OCI-M2 (cell line): ENCODE results near the gene KRT79.
"Not testable (repeated sequence)": the region's sequence is repeated elsewhere in the genome, so short reads cannot be mapped to it uniquely, and the experiment has no call there.

Experiments used
- DNase-seq: peaks from one replicate; lab custom pipeline; 2025; ENCODE audit not compliant: unreplicated experiment; lab: John Stamatoyannopoulos, UW

The KRT79 gene

GRCh38 chr12:52861511-52861910 is 27.4 kb upstream of the KRT79 start:
- no peak for DNase-seq

- no peak for DNase-seq
These were observed 26.2 kb upstream of the KRT79 start for GRCh38 chr12:52860102-52860823.

GRCh38 chr12:52857500-52857899 is 23.4 kb upstream of the KRT79 start:
- no peak for DNase-seq

- DNase-seq, result no peak
These were observed 22.7 kb upstream of the KRT79 start for GRCh38 chr12:52856787-52857186.

- not testable (repeated sequence) for DNase-seq
These were observed 22.0 kb upstream of the KRT79 start for GRCh38 chr12:52856077-52856476.

GRCh38 chr12:52851787-52852186 is 17.7 kb upstream of the KRT79 start:
- no peak for DNase-seq

GRCh38 chr12:52850681-52851080 is 16.6 kb upstream of the KRT79 start:
- no peak for DNase-seq

GRCh38 chr12:52849511-52849910 is 15.4 kb upstream of the KRT79 start:
- DNase-seq, result no peak

GRCh38 chr12:52848661-52849255 is 14.6 kb upstream of the KRT79 start, which contains the start of gene KRT78:
Gene KRT78, minus strand, starts transcription at chr12:52848994. Its CDS starts 64 bp downstream, at chr12:52848930.
- DNase-seq, result no peak

- no peak for DNase-seq
These were observed 13.4 kb upstream of the KRT79 start for GRCh38 chr12:52847335-52848102.

GRCh38 chr12:52846356-52846970 is 12.4 kb upstream of the KRT79 start:
- DNase-seq, result no peak

- no peak for DNase-seq
These were observed 11.8 kb upstream of the KRT79 start for GRCh38 chr12:52845946-52846345.

- DNase-seq, result no peak
These were observed 10.3 kb upstream of the KRT79 start for GRCh38 chr12:52844386-52844785.

- no peak for DNase-seq
These were observed 5.5 kb upstream of the KRT79 start for GRCh38 chr12:52839436-52840105.

GRCh38 chr12:52838609-52839435 is 4.7 kb upstream of the KRT79 start:
- DNase-seq, result no peak

GRCh38 chr12:52837781-52838608 is 3.9 kb upstream of the KRT79 start:
- DNase-seq, result no peak

GRCh38 chr12:52837413-52837741 is 3.3 kb upstream of the KRT79 start:
- no peak for DNase-seq

GRCh38 chr12:52836491-52837412 is 2.6 kb upstream of the KRT79 start:
- no peak for DNase-seq
